HG03097 (cell line): ENCODE data around the gene FOXF2.

Experiments
- ATAC-seq: cut with Tn5 transposase; IDR thresholded peaks from one replicate; pipeline ENCODE4 v1.9.1; 2021; ENCODE audit not compliant: unreplicated experiment, low FRiP score

Gene FOXF2

DNA sequence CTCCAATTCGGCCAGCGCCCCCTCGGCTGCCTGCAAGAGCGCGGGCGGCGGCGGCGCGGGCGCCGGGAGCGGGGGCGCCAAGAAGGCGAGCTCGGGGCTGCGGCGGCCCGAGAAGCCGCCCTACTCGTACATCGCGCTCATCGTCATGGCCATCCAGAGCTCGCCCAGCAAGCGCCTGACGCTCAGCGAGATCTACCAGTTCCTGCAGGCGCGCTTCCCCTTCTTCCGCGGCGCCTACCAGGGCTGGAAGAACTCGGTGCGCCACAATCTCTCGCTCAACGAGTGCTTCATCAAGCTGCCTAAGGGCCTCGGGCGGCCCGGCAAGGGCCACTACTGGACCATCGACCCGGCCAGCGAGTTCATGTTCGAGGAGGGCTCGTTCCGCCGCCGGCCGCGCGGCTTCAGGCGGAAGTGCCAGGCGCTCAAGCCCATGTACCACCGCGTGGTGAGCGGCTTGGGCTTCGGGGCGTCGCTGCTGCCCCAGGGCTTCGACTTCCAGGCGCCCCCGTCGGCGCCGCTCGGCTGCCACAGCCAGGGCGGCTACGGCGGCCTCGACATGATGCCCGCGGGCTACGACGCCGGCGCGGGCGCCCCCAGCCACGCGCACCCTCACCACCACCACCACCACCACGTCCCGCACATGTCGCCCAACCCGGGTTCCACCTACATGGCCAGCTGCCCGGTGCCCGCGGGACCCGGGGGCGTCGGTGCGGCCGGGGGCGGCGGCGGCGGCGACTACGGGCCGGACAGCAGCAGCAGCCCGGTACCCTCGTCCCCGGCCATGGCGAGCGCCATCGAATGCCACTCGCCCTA is 963 bp downstream of the FOXF2 start:
- ATAC-seq: no peak

DNA sequence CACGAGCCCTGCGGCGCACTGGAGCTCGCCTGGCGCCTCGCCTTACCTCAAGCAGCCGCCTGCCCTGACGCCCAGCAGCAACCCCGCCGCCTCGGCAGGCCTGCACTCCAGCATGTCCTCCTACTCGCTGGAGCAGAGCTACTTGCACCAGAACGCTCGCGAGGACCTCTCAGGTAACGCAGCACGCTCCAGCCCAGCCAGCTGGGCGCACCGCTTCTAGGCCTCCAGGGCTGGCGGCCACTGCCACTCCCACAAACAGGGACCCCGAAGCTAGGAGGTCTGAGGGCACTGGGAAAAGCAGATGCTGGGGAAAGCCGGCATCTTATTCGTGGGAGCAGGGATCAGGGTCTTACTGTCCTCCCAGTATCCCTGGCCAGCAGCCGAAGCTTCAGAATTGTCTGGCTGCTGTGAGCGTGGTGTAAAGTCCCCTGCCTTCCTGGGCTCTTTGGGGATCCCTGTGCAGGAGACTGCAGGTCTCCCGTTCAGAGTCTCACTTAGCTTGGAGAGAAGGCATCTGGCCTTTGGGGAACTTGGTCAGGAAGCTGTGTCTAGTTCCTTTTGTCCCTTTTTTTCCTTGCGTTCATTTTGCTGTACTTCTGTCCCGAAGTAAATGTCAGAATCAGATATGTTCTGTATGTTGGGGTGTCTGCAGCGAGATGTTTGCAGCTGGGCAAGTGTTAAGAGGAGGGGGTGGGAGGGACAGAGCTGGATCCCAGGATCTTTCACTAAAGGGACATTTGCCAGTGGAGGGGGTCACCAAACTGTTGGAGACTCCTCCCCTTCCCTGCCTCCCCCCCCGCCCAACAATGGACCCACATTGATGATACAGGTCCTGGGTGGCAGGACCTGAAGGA is 1.8 kb downstream of the FOXF2 start:
- ATAC-seq: no peak

DNA sequence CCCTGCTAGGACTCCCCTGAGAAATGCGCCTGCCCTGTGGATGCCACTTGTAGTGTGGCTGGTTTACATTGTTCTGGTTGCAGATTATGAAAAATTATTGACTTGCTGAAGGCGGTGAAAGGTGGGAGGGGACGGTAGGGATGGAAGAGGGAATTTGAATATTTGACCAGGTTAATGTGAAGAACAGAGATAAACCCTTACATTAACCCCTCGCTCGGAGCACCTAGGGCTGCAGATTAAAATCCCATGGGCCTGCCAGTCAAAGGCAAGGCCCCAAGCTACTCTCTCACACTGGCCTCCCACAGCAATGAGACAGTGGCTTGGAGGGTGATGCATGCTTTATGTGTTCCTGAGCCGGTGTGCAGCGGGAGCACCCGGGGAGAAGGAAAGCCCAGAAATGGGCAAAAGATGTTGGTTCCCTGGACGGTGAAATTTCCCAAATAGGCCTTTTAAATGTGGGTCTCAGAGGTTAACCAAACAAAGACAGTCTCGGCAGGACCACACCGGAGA is 2.5 kb downstream of the FOXF2 start:
- ATAC-seq: no peak

DNA sequence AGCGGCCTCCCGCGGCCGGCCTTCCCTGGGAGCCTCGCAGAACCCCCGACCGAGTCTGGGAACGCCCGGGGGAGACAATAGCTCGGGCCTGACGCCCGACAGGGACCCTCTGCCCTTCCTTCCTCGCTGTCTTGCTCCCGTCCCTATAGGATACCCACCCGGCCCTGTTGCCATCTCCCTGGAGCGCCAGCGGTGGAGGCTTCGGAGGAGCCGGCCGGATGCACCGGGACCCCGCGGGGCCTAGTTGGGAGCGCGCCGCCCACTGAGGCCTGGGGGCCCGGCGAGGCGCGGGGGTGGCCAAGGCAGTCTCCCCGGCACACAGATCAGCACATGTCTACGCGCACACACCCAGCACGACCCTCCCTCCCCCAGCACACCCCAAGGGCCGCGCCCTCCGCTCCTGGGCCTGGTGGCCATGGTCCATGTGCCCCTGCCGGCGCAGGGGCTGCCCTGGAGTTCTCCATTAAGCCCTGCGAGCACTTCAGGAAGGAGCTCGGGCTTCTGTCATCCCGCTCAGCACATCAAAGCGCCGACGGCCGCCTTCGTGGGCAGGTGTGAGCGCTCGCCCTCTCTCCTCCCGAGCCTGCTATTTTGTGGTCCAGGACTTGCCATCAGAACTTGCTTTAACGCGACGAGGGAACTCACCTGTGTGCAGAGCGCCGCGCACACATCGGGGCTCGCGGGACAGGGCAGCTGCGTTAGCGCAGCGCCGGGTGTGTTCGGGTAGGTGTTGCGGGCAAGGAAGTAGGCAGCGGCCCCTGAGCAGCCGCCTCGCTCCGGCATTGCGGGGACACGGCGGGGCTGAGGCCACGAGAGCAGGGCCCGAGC is 3.7 kb downstream of the FOXF2 start:
- no peak for ATAC-seq

GRCh38 chr6:1393641-1394283 is 4.4 kb downstream of the FOXF2 start:
- ATAC-seq: no peak

GRCh38 chr6:1394514-1395463 is 5.4 kb downstream of the FOXF2 start:
- ATAC-seq: no peak

GRCh38 chr6:1395506-1395905 is 6.1 kb downstream of the FOXF2 start:
- no peak for ATAC-seq

- ATAC-seq: no peak
These were observed 6.8 kb downstream of the FOXF2 start for GRCh38 chr6:1395941-1396908.

DNA sequence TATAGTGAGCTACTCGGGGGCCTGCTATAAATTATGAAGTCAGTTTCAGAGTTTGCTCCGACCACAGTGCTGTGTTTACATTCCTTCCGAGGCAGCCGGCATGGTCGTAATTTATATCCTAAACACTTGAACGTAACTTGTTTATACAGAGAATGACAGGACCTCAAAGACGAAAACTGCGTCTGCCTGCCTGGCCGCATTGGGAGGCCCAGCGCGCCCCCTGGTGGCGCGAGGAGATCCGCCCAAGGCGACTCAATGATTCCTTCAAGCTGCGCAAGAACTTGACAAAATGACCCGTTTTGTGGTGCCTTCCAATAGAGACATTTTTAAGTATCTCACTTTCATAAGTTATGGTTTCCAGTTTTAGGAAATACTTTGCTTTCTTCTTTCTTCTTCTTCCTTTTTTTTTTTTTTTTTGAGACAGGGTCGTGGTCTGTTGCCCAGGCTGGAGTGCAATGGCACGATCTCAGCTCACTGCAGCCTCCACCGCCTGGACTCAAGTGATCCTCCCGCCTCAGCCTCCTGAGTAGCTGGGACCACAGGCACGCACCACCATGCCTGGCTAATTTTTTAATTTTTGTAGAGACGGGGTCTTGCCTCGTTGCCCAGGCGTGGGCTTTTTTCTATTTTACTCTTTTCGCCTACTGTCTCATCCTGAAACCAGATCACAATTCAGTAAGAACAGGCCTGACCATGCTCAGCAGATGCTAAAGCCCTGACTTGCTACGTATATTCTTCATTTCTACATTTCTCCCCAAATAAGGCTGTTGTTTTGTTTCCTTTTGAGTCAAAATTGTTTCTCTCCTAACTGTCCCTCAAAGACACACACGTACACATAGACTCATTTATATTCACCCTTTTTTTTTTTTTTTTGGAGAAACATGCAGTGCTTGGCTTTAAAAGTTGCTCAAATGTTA is 7.8 kb downstream of the FOXF2 start:
- ATAC-seq: no peak

- no peak for ATAC-seq
These were observed 9.9 kb downstream of the FOXF2 start for GRCh38 chr6:1399085-1399780.

GRCh38 chr6:1400126-1400850 is 10.9 kb downstream of the FOXF2 start:
- no peak for ATAC-seq

DNA sequence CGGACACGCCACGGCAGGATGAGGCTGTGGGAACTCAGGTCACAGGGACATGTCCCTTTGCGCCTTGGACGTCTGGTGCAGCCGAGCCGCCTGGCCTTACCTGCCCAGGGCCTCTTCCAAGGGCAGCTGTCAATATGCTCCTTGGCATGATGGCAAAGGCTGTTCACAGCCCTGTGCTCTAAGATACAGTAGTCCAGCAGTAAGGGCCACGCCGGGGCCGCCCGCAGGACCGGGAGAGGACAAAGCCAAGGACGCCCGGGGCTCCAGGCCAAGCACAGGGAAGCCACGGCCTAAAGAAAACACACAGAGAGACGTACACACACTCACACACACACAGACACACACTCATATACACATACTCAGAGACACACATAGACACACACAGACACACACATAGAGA is 13.0 kb downstream of the FOXF2 start:
- ATAC-seq: no peak

DNA sequence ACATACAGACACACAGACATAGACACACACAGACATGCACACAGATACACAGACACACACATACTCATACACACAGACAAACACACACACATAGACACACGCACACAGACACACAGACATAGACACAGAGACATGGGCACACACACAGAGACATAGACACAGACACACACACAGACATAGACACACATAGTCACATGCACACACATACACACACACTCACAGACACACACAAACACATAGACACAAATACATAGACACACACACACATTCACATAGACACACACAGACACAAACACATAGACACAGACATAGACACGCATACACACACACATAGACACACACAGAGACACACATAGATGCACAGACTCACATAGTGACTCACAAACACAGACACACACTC is 13.5 kb downstream of the FOXF2 start:
- ATAC-seq: no peak

DNA sequence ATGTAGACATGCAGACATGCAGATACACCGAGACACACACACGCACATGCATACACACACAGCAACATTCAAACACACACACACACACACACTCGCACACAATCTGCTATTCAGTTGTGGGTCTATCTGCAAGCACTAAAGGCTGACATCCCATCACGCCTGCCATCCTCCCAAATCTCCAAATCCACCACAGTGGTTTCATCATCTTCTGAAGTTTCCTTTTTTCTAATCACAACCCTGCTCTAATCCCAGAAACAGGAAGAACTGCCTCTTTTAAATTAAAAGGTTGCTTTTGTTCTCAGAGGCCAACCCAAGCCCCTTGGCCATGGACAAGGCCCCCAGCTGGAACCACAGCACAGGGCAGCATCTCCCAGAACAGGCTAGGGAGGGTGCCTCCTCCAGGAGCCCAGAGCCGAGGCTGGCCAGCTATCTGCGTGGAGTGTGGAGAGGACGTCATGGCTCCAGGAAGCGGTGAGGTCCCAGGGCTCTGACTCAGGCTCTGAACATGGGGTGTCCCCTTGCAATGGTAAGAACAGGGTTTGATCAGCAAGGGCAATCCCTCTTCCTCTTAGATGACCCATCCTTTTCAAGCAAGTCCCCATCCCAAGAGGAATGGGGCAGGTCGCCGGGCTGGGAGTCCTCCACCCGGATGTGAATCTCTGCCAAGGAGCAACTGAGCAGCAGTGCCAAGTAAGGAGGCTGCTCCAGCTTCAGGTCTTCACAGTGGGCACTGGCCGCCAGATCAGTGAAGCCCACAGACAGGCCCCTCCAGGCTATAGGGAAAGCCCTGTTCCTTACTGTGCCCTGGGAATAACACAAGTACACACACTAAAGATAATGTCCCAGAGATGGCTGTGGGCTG is 14.7 kb downstream of the FOXF2 start:
- no peak for ATAC-seq

DNA sequence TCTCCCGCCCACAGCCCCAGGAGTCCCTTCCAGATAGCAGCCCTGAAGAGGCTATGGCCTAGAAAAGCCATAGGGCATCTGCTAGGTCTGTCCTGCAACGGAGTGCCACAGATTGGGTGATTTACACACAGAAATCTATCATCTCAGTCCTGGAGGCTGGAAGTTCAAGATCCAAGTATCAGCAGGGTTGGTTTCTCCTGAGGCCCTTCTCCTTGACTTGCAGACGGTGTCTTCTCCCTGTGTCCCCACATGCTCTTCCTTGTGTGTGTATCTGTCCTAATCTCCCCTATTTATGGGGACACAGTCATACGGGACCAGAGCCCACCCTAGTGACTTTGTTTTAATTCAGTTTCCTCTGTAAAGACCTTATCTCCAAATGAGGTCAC is 15.3 kb downstream of the FOXF2 start:
- ATAC-seq: no peak
